CD4-positive, alpha-beta memory T cell (primary cell): ENCODE results near the gene SLC28A1. TPM values are rescaled to one million over a fixed set of nuclear protein-coding genes. Genes with fewer than 3 reads are reported as not detected.
"Not testable (repeated sequence)": the region's sequence is repeated elsewhere in the genome, so short reads cannot be mapped to it uniquely, and the experiment has no call there.

Experiments used
- CTCF ChIA-PET: fragments of 350-600 bp; sonication (Branson Sonifier 250); formaldehyde crosslinking; loops from one replicate; lab custom pipeline; 2021; ENCODE audit warnings: inconsistent platforms; ENCODE audit not compliant: partially characterized antibody; lab: Charles Lee
- POLR2A ChIA-PET: fragments of 350-600 bp; sonication (Branson Sonifier 250); formaldehyde crosslinking; loops from one replicate; lab custom pipeline; 2021; ENCODE audit not compliant: partially characterized antibody; lab: Charles Lee
- DNase-seq, 5 donors: peaks; one replicate each; pipeline versions ENCODE4 v3.0.0 to v3.0.0-alpha.2; 2020 to 2022; ENCODE audit warnings: mixed read lengths in 1 of 5
- H3K27ac ChIP-seq: one replicate; pipeline ENCODE4 v1.7.0; 2013; ENCODE audit warnings: low read depth, low read length
- H3K27me3 ChIP-seq: 2 replicates; pipeline ENCODE4 v1.7.0; 2013; ENCODE audit warnings: mild to moderate bottlenecking, low read length, moderate library complexity; ENCODE audit not compliant: insufficient read depth
- H3K36me3 ChIP-seq: 2 replicates; pipeline ENCODE4 v1.7.0; 2013; ENCODE audit warnings: mild to moderate bottlenecking, low read length, moderate library complexity; ENCODE audit not compliant: insufficient read depth
- H3K4me1 ChIP-seq: 2 replicates; pipeline ENCODE4 v1.7.0; 2013; ENCODE audit warnings: mild to moderate bottlenecking, low read length, moderate library complexity; ENCODE audit not compliant: insufficient read depth
- H3K4me3 ChIP-seq, 2 donors: one replicate each; pipeline ENCODE4 v1.7.0; 2013; ENCODE audit warnings: low read length in 2 of 2, mild to moderate bottlenecking in 1 of 2
- H3K9me3 ChIP-seq, 2 donors: one replicate each; pipeline ENCODE4 v1.7.0; 2013; ENCODE audit warnings: low read length in 2 of 2, control low read depth in 1 of 2; ENCODE audit not compliant: control insufficient read depth in 1 of 2
- H3K27ac Mint-ChIP-seq, 7 donors: one replicate each; pipeline ENCODE4 v1.8.0; 2020 to 2021; ENCODE audit warnings: mixed read lengths in 7 of 7, mild to moderate bottlenecking in 6 of 7, inconsistent platforms in 3 of 7, moderate library complexity in 3 of 7
- H3K27me3 Mint-ChIP-seq, 2 donors: one replicate each; pipeline ENCODE4 v1.8.0; 2020 to 2021; ENCODE audit warnings: mixed read lengths in 2 of 2
- H3K36me3 Mint-ChIP-seq, 2 donors: one replicate each; pipeline ENCODE4 v1.8.0; 2020 to 2021; ENCODE audit warnings: mixed read lengths in 2 of 2, inconsistent platforms in 1 of 2, mild to moderate bottlenecking in 1 of 2
- H3K4me1 Mint-ChIP-seq, 4 donors: one replicate each; pipeline ENCODE4 v1.8.0; 2020 to 2021; ENCODE audit warnings: mixed read lengths in 4 of 4, mild to moderate bottlenecking in 1 of 4
- H3K4me3 Mint-ChIP-seq, 8 donors: one replicate each; pipeline ENCODE4 v1.8.0; 2020 to 2021; ENCODE audit warnings: mixed read lengths in 8 of 8, mild to moderate bottlenecking in 7 of 8, moderate library complexity in 6 of 8, inconsistent platforms in 3 of 8
- H3K9me3 Mint-ChIP-seq, 8 donors: one replicate each; pipeline ENCODE4 v1.8.0; 2020 to 2021; ENCODE audit warnings: mixed read lengths in 8 of 8, mild to moderate bottlenecking in 5 of 8, inconsistent platforms in 3 of 8, moderate library complexity in 1 of 8
- intact Hi-C: fragments of 100-400 bp; cut with micrococcal nuclease; formaldehyde crosslinking; loops from one replicate; pipeline ENCODE4 v1.15.1; 2023
- polyA plus RNA-seq, 2 donors: library from polyadenylated mRNA; unstranded; fragments of 300-500 nt; fragmentation: Illumina TruSeq; gene quantifications; one replicate each; pipeline ENCODE4 v1.2.3, GENCODE V29; 2021
- total RNA-seq, 2 experiments: library from RNA; stranded (reverse); gene quantifications; one replicate each; pipeline ENCODE4 v1.2.3, GENCODE V29; 2021

The SLC28A1 gene
- total and polyA plus RNA-seq, 4 experiments from 2014 or later = not detected

- H3K4me3 ChIP-seq = no peak overlapping the region
- Mint-ChIP-seq H3K36me3 (no peaks in the 10 kb centered on the region), H3K27ac (no peak overlapping the region), H3K27me3 (peaks cover 4 to 7% of the 10 kb centered on the region in 2 donors), H3K4me1 (peaks cover 0 to 2% (median 0%) of the 10 kb centered on the region in 4 donors), H3K4me3 (no peak overlapping the region), H3K9me3 (peaks cover 0 to 2% (median 0%) of the 10 kb centered on the region in 8 donors)
- no peak overlapping the region for H3K27ac ChIP-seq
- POLR2A ChIA-PET = no interaction called here
- DNase-seq = no peak
- H3K36me3 ChIP-seq = no peaks in the 10 kb centered on the region
- no peaks in the 10 kb centered on the region for H3K27me3 ChIP-seq
- no peaks in the 10 kb centered on the region for H3K9me3 ChIP-seq
- no peaks in the 10 kb centered on the region for H3K4me1 ChIP-seq
- intact Hi-C loops = no loop called here
- CTCF ChIA-PET = no interaction called here
These were observed 34.7 kb downstream of the SLC28A1 start for GRCh38 chr15:84919106-84919667.

DNA sequence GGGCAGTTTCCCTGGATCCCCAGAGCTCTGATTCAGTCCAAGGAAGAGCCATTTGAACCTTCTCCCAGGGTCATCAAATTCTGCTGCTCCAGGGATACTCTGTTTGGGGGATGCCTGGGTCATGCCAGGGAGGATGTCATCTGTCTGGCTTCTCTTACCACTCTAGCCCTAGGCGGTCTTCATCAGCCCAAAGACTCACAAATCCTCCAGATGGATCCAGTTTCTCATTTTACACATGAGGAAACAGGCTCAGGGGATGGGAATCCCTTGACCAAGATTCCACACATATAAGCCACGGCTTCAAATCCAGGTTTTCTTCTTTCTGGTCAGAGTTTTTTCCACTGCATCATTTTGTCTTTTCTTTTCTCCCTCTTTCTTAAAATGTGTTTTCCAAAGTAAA, 36.7 kb downstream of the SLC28A1 start:
- H3K9me3 ChIP-seq = no peaks in the 10 kb centered on the region
- intact Hi-C loops = no loop called here
- Mint-ChIP-seq H3K27ac (no peak overlapping the region), H3K9me3 (no peaks in the 10 kb centered on the region), H3K4me1 (no peaks in the 10 kb centered on the region), H3K36me3 (no peaks in the 10 kb centered on the region), H3K27me3 (no peaks in the 10 kb centered on the region), H3K4me3 (no peak overlapping the region)
- ChIA-PET POLR2A (no interaction called here), CTCF (no interaction called here)
- no peaks in the 10 kb centered on the region for H3K4me1 ChIP-seq
- no peak overlapping the region for H3K4me3 ChIP-seq
- H3K36me3 ChIP-seq = no peaks in the 10 kb centered on the region
- no peak overlapping the region for H3K27ac ChIP-seq
- no peak for DNase-seq
- no peaks in the 10 kb centered on the region for H3K27me3 ChIP-seq

GRCh38 chr15:84922530-84922929, 38.1 kb downstream of the SLC28A1 start:
- Mint-ChIP-seq H3K36me3 (no peaks in the 10 kb centered on the region), H3K4me1 (no peaks in the 10 kb centered on the region), H3K4me3 (no peak overlapping the region), H3K27ac (no peak overlapping the region), H3K27me3 (no peaks in the 10 kb centered on the region), H3K9me3 (no peaks in the 10 kb centered on the region)
- intact Hi-C loops = no loop called here
- no peak overlapping the region for H3K4me3 ChIP-seq
- no peak overlapping the region for H3K27ac ChIP-seq
- no peaks in the 10 kb centered on the region for H3K4me1 ChIP-seq
- no peak for DNase-seq
- H3K27me3 ChIP-seq = no peaks in the 10 kb centered on the region
- ChIA-PET CTCF (no interaction called here), POLR2A (no interaction called here)
- H3K9me3 ChIP-seq = no peaks in the 10 kb centered on the region
- no peaks in the 10 kb centered on the region for H3K36me3 ChIP-seq

DNA sequence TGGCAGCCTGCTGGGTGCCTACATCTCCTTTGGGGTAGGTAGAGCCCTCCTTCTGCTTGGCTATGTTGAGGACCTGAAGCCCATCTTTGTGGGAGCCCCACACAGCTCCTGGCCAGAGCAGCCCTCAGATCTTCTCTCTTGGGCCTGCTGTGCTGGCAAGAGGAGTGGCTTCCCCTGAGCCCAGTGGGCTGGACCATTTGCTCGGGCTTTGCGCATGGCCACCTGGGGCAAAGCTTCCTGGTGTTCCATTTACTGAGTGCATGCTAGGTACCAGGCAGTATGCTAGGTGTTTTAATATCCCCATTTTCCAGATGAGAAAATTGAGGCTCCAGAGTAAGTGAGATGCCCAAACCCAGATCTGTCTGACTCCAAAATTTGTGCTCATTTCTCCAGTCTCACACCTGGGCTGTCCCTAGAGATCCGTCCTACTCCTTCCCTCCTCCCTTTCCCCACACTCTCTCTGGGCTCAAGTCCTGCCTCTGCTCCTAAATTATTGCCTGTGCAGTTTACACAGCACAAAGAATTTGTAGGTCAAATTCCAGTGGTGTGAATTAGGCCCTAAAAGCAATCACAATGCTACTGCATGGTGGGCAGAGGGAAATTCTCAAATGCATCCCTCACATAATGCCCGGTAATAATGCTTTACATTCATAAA, 39.7 kb downstream of the SLC28A1 start:
- intact Hi-C loops = no loop called here
- Histone ChIP-seq H3K9me3 (no peaks in the 10 kb centered on the region), H3K36me3 (no peaks in the 10 kb centered on the region), H3K4me3 (no peak overlapping the region), H3K27me3 (no peaks in the 10 kb centered on the region), H3K4me1 (no peaks in the 10 kb centered on the region), H3K27ac (no peak overlapping the region)
- POLR2A ChIA-PET = no interaction called here
- Mint-ChIP-seq H3K27ac (no peak overlapping the region), H3K4me1 (peaks cover 4 to 5% (median 5%) of the 10 kb centered on the region in 4 donors), H3K4me3 (no peak overlapping the region), H3K9me3 (no peaks in the 10 kb centered on the region), H3K36me3 (no peaks in the 10 kb centered on the region), H3K27me3 (no peaks in the 10 kb centered on the region)
- CTCF ChIA-PET = interaction anchor here (0.8 to 6.2 kb wide), 3 partner anchors 46 to 336 kb away, joined by 3 to 94 read pairs (median 8); no protein-coding TSS in a partner anchor
- no peak for DNase-seq

- H3K27me3 ChIP-seq, intact Hi-C loops, H3K4me3 Mint-ChIP-seq: not testable (repeated sequence)
These were observed 40.5 kb downstream of the SLC28A1 start for GRCh38 chr15:84924821-84925569.

GRCh38 chr15:84925906-84926305, 41.4 kb downstream of the SLC28A1 start:
- intact Hi-C loops = no loop called here
- Histone ChIP-seq H3K4me3 (no peak overlapping the region), H3K27me3 (no peaks in the 10 kb centered on the region), H3K27ac (no peak overlapping the region), H3K4me1 (no peaks in the 10 kb centered on the region), H3K9me3 (no peaks in the 10 kb centered on the region), H3K36me3 (no peaks in the 10 kb centered on the region)
- no peak for DNase-seq
- Mint-ChIP-seq H3K27me3 (no peaks in the 10 kb centered on the region), H3K4me1 (peaks cover 4 to 6% (median 5%) of the 10 kb centered on the region in 4 donors), H3K9me3 (no peaks in the 10 kb centered on the region), H3K4me3 (no peak overlapping the region), H3K36me3 (no peaks in the 10 kb centered on the region), H3K27ac (no peak overlapping the region)
- ChIA-PET CTCF (interaction anchor here (0.6 to 6.2 kb wide), 5 partner anchors 9 to 338 kb away, joined by 3 to 94 read pairs (median 4); no protein-coding TSS in a partner anchor), POLR2A (no interaction called here)

More at GRCh38 chr15:84924821-84925569, 40.5 kb downstream of the SLC28A1 start:
- H3K27ac Mint-ChIP-seq, DNase-seq, H3K4me1 Mint-ChIP-seq, H3K27ac ChIP-seq, H3K27me3 Mint-ChIP-seq, H3K9me3 Mint-ChIP-seq, H3K9me3 ChIP-seq, H3K36me3 Mint-ChIP-seq, H3K36me3 ChIP-seq, POLR2A ChIA-PET, H3K4me1 ChIP-seq, H3K4me3 ChIP-seq: not testable (repeated sequence)
- CTCF ChIA-PET = interaction anchor here (0.6 to 6.2 kb wide), 6 partner anchors 8 to 337 kb away, joined by 3 to 94 read pairs (median 4); no protein-coding TSS in a partner anchor

DNA sequence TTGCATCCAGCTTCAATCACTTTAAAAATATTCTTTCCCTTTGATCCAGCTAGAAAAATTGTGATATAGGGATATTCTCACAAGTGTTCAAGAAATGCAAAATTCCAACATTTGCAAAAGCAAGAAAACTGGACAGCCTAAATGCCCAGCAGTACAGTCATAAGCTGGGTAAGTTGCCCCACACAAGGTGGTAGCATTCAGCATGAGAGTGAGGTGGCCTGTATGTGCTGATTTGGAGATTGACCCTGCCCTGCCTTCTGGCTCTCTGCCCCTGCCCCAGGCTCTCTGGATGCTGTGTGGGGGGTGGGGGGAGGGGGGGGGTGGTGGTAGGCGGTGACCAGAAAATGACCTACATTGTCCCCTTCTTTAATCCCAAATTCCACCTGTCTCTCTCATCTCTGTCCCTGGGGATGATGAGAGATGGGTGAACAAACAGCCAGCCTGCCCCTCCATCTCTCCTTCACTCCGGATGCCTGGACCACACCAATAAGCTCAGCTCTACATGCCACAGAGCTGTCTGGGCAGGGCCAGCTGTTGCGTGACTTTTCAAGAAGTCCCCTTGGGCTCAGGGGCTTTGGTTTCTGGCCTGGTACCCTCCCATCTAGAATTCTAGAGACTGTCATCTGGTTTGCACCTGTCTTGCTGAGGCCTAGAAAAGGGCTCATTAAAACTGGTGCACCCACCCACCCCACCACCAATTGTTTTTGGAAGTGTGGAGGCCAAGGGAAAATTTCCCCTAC, 42.2 kb downstream of the SLC28A1 start:
- Histone ChIP-seq H3K9me3 (no peaks in the 10 kb centered on the region), H3K36me3 (no peaks in the 10 kb centered on the region), H3K4me3 (no peak overlapping the region), H3K27me3 (no peaks in the 10 kb centered on the region), H3K27ac (no peak overlapping the region), H3K4me1 (no peaks in the 10 kb centered on the region)
- ChIA-PET POLR2A (no interaction called here), CTCF (interaction anchor here (0.9 to 6.2 kb wide), 3 partner anchors 18 to 338 kb away, joined by 3 to 94 read pairs (median 4); no protein-coding TSS in a partner anchor)
- H3K4me3 Mint-ChIP-seq = no peak overlapping the region
- intact Hi-C loops = no loop called here
- no peaks in the 10 kb centered on the region for H3K27me3 Mint-ChIP-seq
- H3K4me1 Mint-ChIP-seq = peaks cover 4 to 6% (median 5%) of the 10 kb centered on the region in 4 donors
- no peaks in the 10 kb centered on the region for H3K9me3 Mint-ChIP-seq
- peak overlapping the region in 1 of 7 donors; percentile 48 for H3K27ac Mint-ChIP-seq
- DNase-seq = no peak
- H3K36me3 Mint-ChIP-seq = no peaks in the 10 kb centered on the region
